Muscle of leg (tissue), 11 donors: ENCODE data around the gene ABCA4. TPM values are rescaled to one million over a fixed set of nuclear protein-coding genes. Genes with fewer than 3 reads are reported as not detected.

Source experiments
- DNase-seq: peaks from one replicate; pipeline ENCODE4 v3.0.0; 2013
- H3K27ac ChIP-seq: one replicate; pipeline ENCODE4 v1.5.1; 2013; ENCODE audit warnings: mild to moderate bottlenecking, low read length, control low read depth
- H3K27me3 ChIP-seq: one replicate; pipeline ENCODE4 v1.6.1; 2013; ENCODE audit warnings: low read length; ENCODE audit not compliant: control insufficient read depth, insufficient read depth
- H3K36me3 ChIP-seq: one replicate; pipeline ENCODE4 v1.6.1; 2013; ENCODE audit warnings: low read length; ENCODE audit not compliant: control insufficient read depth, insufficient read depth
- H3K4me1 ChIP-seq: one replicate; pipeline ENCODE4 v1.6.1; 2013; ENCODE audit warnings: low read length; ENCODE audit not compliant: control insufficient read depth, insufficient read depth
- H3K4me3 ChIP-seq: one replicate; pipeline ENCODE4 v1.5.1; 2013; ENCODE audit warnings: low read length, control low read depth
- H3K9me3 ChIP-seq: replicated peaks from 2 replicates; pipeline ENCODE4 v1.6.1; 2013; ENCODE audit warnings: low read depth, low read length; ENCODE audit not compliant: control insufficient read depth
- WGBS: methylation state at CpG from one replicate; pipeline ENCODE4 v1.1.5; 2013; ENCODE audit warnings: missing lambda C conversion rate; ENCODE audit not compliant: insufficient coverage; 5-methylcytosine and 5-hydroxymethylcytosine counted together
- polyA plus RNA-seq, 8 donors: library from polyadenylated mRNA; unstranded; fragments of 120-200 nt; gene quantifications; one replicate each; pipeline versions ENCODE4 v1.2.1 to v1.2.3, GENCODE V29; 2013; ENCODE audit warnings: inconsistent platforms in 1 of 8, low replicate concordance in 1 of 8; ENCODE audit not compliant: insufficient read length in 8 of 8, insufficient read depth in 1 of 8
- total RNA-seq: library from RNA; stranded (reverse); fragments of 120-200 nt; gene quantifications from one replicate; pipeline ENCODE4 v1.2.4, GENCODE V29; 2013

Gene ABCA4
- total and polyA plus RNA-seq, 9 donors = 0.19 to 1.1 (median 0.49) TPM

DNA sequence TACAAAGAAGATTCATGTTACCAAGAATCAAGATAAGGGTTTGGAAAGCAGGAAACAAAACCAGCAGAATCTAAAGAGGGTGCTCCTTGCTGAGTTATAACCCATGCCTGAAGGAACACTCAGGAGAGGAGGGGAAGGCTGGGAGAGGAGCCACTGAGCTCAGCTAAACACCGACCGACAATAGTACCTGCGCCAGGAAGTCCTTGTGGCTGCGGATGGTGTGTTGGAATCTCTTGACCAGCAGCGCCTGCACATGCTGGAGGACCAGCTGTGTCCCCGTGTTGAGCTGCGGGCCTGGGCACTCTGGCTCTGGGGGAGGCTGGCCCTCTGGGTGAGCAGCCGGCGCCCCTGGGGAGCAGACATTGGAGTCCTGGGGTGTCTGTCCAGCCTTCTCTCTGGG lies 89.4 kb downstream of the ABCA4 start:
- peaks cover 6% of the 10 kb centered on the region for H3K27me3 ChIP-seq
- no peak overlapping the region for H3K27ac ChIP-seq
- H3K36me3 ChIP-seq = no peaks in the 10 kb centered on the region
- no peak for DNase-seq
- H3K9me3 ChIP-seq = no peaks in the 10 kb centered on the region
- 73% methylated on average over 9 of the region's 9 CpGs for WGBS
- H3K4me3 ChIP-seq = no peak overlapping the region
- no peaks in the 10 kb centered on the region for H3K4me1 ChIP-seq

DNA sequence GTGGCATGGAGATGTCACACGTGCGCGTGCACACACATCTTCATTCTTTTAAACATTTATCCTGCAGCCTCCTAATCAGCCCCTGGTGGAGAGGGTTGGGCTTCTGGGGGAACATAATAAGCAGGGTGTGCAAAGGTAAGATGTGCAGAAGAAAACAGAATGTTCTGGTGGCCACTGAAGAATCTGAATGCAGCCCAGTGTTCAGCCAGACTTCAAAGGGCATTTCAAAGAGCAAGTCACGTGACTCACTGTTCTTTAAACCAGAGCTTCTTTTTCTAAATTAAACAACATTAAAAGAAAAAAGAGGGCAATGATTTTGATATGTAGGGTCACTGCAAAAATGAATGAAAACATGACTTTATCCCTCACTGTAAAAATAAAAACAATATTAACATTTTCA lies 89.8 kb downstream of the ABCA4 start:
- peaks cover 6% of the 10 kb centered on the region for H3K27me3 ChIP-seq
- no peak overlapping the region for H3K27ac ChIP-seq
- WGBS = no CpG with 5 or more reads among the region's 4 CpGs
- no peaks in the 10 kb centered on the region for H3K9me3 ChIP-seq
- DNase-seq = no peak
- no peaks in the 10 kb centered on the region for H3K4me1 ChIP-seq
- no peaks in the 10 kb centered on the region for H3K36me3 ChIP-seq
- H3K4me3 ChIP-seq = no peak overlapping the region

DNA sequence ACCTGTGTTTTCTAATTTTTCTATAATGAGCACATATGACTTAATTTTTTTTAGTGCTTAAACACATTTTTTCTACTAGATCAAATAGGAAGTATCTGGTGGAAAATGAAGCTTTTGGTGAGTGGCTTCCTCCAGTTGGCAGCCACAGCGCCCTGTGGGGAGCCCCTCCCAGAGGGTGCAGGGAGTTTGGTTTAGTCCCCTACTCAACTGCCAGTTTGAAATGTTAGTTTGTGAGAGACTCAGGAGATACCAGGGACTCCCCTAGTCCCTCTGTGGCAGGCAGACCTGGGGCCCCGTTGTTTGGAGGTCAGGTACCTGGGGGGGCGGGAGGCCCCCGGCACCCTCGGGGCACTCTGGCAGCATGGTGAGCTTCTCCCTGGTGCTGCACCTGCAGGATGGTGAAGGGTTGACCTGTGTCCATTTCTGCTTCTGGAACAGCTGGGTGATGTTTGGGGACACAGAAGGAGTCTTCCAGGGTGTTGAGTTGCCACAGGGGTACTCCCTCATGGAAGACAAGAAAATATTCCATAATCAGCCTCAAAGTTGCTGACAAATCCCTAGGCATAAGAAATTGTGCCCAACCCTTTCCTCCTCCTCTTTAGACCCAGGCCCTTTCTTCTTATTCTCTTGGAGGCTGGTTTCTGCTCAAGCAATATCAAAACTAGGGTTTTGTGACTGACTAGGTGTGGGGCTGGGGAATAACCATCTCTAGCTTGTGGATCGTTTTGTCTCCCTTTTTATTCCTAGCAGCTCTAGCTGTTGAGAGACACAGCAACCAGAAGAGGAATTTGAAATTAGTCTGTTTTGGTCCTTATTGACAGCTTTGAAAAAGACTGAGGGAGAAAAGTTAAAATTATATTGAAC lies 91.6 kb downstream of the ABCA4 start:
- Histone ChIP-seq H3K27ac (no peak overlapping the region), H3K36me3 (no peaks in the 10 kb centered on the region), H3K9me3 (no peaks in the 10 kb centered on the region), H3K4me1 (no peaks in the 10 kb centered on the region), H3K4me3 (no peak overlapping the region), H3K27me3 (peaks cover 10% of the 10 kb centered on the region)
- DNase-seq = no peak
- no CpG with 5 or more reads among the region's 6 CpGs for WGBS

DNA sequence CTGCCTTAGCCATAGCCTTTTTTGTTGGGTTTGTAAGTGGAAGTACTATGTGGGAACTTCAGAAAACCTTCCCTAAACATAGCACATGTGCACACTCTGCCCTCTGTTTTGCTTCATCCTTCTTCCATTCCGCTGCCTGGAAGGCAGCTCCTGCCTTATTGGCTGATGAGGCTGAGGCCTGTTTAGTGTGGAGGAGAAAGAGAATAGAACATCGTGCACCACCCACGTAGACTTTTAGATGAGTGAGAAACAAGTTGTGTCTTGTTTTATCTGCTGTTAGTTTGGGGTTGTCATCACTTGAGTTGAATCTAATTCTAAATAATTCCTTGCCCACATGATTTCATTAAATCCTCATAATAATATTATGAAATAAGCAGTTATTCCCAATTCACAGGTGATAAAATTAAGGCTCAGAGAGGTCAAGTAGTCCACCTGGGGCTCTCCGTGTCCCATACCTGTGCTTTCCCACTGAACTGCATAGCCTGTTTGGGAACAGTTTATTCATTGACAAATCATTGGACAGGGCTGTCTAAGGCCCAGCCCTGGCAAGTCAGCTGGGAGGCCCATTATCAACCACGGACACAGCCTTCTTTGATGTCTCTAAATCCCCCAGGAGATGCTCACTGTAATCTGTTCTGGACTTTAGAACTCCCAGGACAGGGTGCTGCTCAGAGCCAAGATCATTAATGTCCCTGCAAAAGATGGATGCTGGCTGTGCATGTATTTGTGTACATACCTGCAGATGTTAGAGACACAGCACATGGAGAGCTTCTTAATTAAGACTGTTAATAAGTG lies 93.0 kb downstream of the ABCA4 start:
- no peak overlapping the region for H3K4me3 ChIP-seq
- WGBS = no CpG with 5 or more reads among the region's 5 CpGs
- H3K36me3 ChIP-seq = no peaks in the 10 kb centered on the region
- no peak overlapping the region for H3K27ac ChIP-seq
- no peaks in the 10 kb centered on the region for H3K9me3 ChIP-seq
- H3K4me1 ChIP-seq = no peaks in the 10 kb centered on the region
- no peak for DNase-seq
- H3K27me3 ChIP-seq = peaks cover 12% of the 10 kb centered on the region

DNA sequence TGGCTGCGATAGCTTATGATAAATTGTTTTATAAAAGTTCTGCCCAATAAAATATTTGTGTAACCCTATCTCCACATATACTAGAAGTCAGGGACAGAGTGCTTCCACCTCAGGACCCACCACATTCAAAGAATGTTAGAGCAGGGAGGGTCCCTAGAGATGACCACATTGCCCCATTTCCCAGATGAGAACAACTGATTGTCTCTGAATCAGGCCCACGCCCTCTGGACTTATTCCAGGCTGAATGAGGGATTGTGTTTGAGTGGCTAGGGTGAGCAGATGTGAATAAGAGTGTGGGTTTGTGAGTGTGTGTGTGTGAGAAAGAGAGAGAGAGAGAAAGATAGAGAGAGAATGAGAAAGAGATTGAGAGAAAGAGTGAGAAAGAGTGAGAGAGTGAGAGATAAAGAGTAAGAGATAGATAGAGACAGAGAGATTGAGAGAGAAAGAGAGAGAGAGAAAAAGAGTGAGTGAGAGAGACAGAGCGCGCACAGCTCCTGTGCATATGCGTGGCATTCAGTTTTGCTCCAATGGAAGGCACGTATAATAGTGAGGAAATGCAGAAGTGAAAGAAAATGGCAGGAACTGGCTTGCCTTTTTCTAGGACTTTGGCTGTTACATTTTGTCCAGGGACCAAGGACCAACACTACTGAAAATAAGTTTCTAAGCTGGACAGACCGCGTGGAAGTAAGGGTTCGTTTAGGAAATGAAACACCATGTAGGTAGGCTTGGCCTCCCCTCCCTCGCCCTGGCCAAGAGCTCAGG lies 94.1 kb downstream of the ABCA4 start:
- DNase-seq = no peak
- no peak overlapping the region for H3K27ac ChIP-seq
- H3K9me3 ChIP-seq = no peaks in the 10 kb centered on the region
- no peaks in the 10 kb centered on the region for H3K36me3 ChIP-seq
- WGBS = 89% methylated on average over 9 of the region's 10 CpGs
- H3K4me1 ChIP-seq = peaks cover 4% of the 10 kb centered on the region
- peaks cover 13% of the 10 kb centered on the region for H3K27me3 ChIP-seq
- H3K4me3 ChIP-seq = no peak overlapping the region

DNA sequence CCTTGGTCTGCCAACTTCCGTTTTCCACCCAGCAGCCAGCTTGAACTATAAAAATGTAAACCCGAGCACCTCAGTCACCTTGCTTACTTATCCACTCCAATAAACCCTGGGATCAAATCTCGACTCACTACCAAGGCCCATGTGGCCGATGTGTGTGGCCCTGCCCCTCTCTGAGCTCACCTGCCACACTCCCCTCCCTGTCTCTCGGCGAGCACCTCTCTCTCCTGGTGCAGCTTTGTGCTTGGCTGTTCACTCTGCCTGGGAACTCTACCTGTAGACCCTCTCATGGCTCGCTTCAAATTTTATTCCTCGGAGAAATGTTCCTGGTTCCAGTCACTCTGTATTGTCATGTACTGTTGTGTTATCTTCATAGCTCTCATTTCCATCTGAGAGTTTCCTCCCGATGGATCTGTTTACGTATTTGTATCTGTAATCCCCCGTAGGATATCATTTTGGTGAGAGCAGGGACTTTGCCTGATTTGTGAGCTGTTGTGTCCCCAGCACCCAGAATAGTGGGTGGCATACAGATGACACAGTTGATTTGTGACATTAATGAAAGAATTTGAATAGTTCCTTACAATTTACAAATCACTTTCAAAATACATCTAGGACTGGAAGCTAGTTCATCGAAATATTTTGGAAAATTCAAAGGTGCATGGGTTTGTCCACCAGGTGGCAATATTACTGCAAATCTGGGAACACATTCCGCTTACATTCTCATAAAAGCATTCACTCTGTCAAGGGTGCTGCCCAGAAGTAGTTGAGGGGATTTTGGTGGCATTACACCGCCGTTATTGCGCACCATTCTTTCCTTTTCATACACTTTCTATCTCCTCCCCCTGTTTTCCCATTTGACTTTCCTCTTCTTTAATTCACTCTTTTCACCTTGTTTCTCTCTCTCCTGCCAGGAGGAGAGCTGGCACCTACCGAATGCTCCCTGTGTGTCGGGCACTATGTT lies 95.3 kb downstream of the ABCA4 start:
- 46% methylated on average over 9 of the region's 18 CpGs for WGBS
- H3K27me3 ChIP-seq = peaks cover 9% of the 10 kb centered on the region
- no peak overlapping the region for H3K27ac ChIP-seq
- no peaks in the 10 kb centered on the region for H3K9me3 ChIP-seq
- no peaks in the 10 kb centered on the region for H3K36me3 ChIP-seq
- DNase-seq = peak; percentile 84
- H3K4me3 ChIP-seq = no peak overlapping the region
- H3K4me1 ChIP-seq = peaks cover 4% of the 10 kb centered on the region

DNA sequence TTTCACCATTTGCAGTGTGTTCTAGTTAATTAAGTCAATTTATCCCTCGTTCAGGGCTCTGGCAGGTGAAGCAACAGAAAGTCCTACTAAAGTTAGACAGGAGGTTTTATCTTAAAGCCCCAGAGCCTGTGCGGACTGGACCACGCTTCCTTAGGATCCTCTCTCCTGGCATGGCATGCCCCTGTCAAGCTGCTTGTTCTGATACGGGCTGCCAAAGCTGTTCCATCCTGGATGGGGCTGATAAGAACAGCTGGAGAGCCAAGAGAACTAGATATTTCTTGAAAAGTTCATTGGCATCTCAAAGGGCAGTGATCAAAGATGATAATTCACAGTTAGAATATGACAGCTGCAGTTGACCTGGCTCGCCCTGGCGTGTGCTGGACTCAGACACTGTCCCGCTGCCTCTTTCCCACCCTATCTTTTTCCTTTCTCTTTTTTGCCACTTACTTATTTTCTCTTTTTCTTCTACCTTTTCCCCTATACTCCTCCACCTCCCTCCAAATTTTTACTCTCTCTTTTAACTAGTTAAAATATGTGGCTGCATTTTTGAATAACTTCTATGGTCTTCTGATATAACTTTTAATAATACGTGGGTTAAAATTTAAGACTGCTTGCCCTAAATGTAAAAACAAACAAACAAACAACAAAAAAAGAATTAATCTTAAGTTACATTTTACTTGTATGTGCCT lies 96.7 kb downstream of the ABCA4 start:
- Histone ChIP-seq H3K4me1 (peaks cover 4% of the 10 kb centered on the region), H3K9me3 (no peaks in the 10 kb centered on the region), H3K27ac (no peak overlapping the region), H3K27me3 (peaks cover 7% of the 10 kb centered on the region), H3K36me3 (no peaks in the 10 kb centered on the region), H3K4me3 (no peak overlapping the region)
- DNase-seq = no peak
- 78% methylated on average over 4 of the region's 8 CpGs for WGBS

DNA sequence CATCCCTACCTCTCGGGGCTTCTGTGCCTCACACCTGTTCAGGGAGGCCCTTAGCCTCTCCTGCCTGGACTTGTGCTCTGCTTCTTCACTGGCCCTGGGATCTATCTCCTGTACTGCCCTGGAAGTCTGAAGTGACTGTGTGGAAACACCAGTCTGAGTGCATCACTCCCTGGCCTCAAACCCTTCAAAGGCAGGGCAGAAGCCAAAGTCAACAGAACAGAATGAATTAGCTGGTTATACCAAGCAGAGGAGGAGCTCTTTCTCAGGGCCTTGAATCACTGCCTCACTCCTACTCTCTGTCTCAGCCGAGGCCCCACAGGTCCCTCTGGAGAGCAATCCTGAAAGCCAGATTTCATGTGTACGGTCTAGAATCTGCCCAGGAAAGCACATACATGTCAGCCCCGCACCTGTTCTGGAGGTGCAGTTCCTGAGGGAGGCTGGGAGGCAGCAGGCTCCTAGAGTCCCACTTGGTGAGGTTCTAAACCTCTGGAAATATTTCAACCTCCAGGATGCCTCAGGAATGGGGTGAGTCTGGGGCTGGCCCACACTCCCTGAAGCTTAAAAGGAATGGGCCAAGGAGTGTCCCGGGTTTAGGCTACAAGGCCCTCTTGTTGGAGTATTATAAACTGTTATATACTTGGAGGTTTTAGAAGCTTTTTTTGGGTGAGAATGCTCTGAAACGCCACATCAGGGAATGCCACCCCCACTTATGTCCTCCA lies 98.3 kb downstream of the ABCA4 start:
- no peaks in the 10 kb centered on the region for H3K9me3 ChIP-seq
- peaks cover 4% of the 10 kb centered on the region for H3K4me1 ChIP-seq
- peaks cover 7% of the 10 kb centered on the region for H3K27me3 ChIP-seq
- no peak for DNase-seq
- H3K27ac ChIP-seq = no peak overlapping the region
- no peak overlapping the region for H3K4me3 ChIP-seq
- 64% methylated on average over 5 of the region's 6 CpGs for WGBS
- no peaks in the 10 kb centered on the region for H3K36me3 ChIP-seq
